Keratinocyte (primary cell): ENCODE data around the gene USP20. TPM values are rescaled to one million over a fixed set of nuclear protein-coding genes. Genes with fewer than 3 reads are reported as not detected.
A peak's percentile ranks its signal among the peaks of the same experiment; 100 is the strongest.

Experiments used
- DNase-seq: peaks from one replicate; pipeline ENCODE4 v3.0.0-alpha.2; 2011; ENCODE audit warnings: low read depth, missing footprints, low spot score
- FAIRE-seq: peaks from 2 replicates; lab custom pipeline; 2011; peaks lifted over from hg19 to GRCh38; lab: Jason Lieb, UNC
- H2AFZ ChIP-seq: 2 replicates; pipeline ENCODE4 v1.6.0; 2012; ENCODE audit warnings: low read length, control low read depth, inconsistent platforms; ENCODE audit not compliant: control insufficient read depth
- H3K27ac ChIP-seq: 2 replicates; pipeline ENCODE4 v1.5.1; 2011; ENCODE audit warnings: low read length; ENCODE audit not compliant: control insufficient read depth, insufficient read depth
- H3K27me3 ChIP-seq: 3 replicates; pipeline ENCODE4 v1.6.0; 2011; ENCODE audit warnings: low read length; ENCODE audit not compliant: control insufficient read depth, insufficient read depth; ENCODE audit errors: extremely low read depth
- H3K36me3 ChIP-seq, 2 experiments: 2 replicates in 1 of 2; 3 replicates in 1 of 2; pipeline ENCODE4 v1.5.1; 2011; ENCODE audit warnings: low read length in 2 of 2, mild to moderate bottlenecking in 1 of 2; ENCODE audit not compliant: control insufficient read depth in 2 of 2, insufficient read depth in 2 of 2; ENCODE audit errors: extremely low read depth in 1 of 2
- H3K4me1 ChIP-seq: 3 replicates; pipeline ENCODE4 v1.5.1; 2011; ENCODE audit warnings: low read length; ENCODE audit not compliant: control insufficient read depth, insufficient read depth; ENCODE audit errors: extremely low read depth
- H3K4me2 ChIP-seq: 3 replicates; pipeline ENCODE4 v1.6.0; 2011; ENCODE audit warnings: low read depth, low read length; ENCODE audit not compliant: control insufficient read depth, insufficient read depth; ENCODE audit errors: extremely low read depth
- H3K4me3 ChIP-seq, 3 experiments: fragments of 200-600 bp in 1 of 3; sonication (generic) in 1 of 3; 2 replicates in 2 of 3; 3 replicates in 1 of 3; pipeline ENCODE4 v1.5.1; 2011 to 2016; ENCODE audit warnings: low read length in 3 of 3, mild to moderate bottlenecking in 3 of 3, control low read depth in 2 of 3, inconsistent platforms in 1 of 3, low read depth in 1 of 3, mixed read lengths in 1 of 3, mixed run types in 1 of 3, moderate library complexity in 1 of 3; ENCODE audit not compliant: control insufficient read depth in 2 of 3, insufficient read depth in 2 of 3; ENCODE audit errors: extremely low read depth in 1 of 3
- H3K79me2 ChIP-seq: 2 replicates; pipeline ENCODE4 v1.6.0; 2012; ENCODE audit warnings: low read length; ENCODE audit not compliant: control insufficient read depth, insufficient read depth
- H3K9ac ChIP-seq: 3 replicates; pipeline ENCODE4 v1.6.0; 2011; ENCODE audit warnings: low read length; ENCODE audit not compliant: control insufficient read depth, insufficient read depth; ENCODE audit errors: extremely low read depth
- H3K9me1 ChIP-seq: 3 replicates; pipeline ENCODE4 v1.6.0; 2011; ENCODE audit warnings: low read length; ENCODE audit not compliant: control insufficient read depth, insufficient read depth; ENCODE audit errors: extremely low read depth
- H3K9me3 ChIP-seq: 2 replicates; pipeline ENCODE4 v1.5.1; 2012; ENCODE audit warnings: low read depth, low read length; ENCODE audit not compliant: control insufficient read depth
- H4K20me1 ChIP-seq: 3 replicates; pipeline ENCODE4 v1.6.0; 2011; ENCODE audit warnings: low read length; ENCODE audit not compliant: control insufficient read depth, insufficient read depth; ENCODE audit errors: extremely low read depth
- CTCF ChIP-seq, 3 experiments: IDR thresholded peaks in 1 of 3; conservative IDR thresholded peaks in 1 of 3; optimal IDR thresholded peaks in 1 of 3; 2 replicates in 2 of 3; 3 replicates in 1 of 3; pipeline versions ENCODE3 to v1.5.1; 2011; ENCODE audit warnings: low read length in 3 of 3, mild to moderate bottlenecking in 3 of 3, moderate library complexity in 2 of 3, control low read depth in 1 of 3, inconsistent platforms in 1 of 3; ENCODE audit not compliant: insufficient read depth in 2 of 3; ENCODE audit errors: extremely low read depth in 1 of 3
- EZH2 ChIP-seq: IDR thresholded peaks from one replicate; pipeline ENCODE4 v1.6.1; 2012; ENCODE audit warnings: inconsistent platforms, mild to moderate bottlenecking, low read length, moderate library complexity
- dilution Hi-C: fragments of 300-500 bp; cut with MboI; formaldehyde crosslinking; loops from one replicate; pipeline ENCODE4 v1.7.0; 2020; ENCODE audit warnings: low sequenced_read_pairs; ENCODE audit not compliant: extremely low pct_ligation_motif_present
- polyA plus RNA-seq, 5 experiments: library from polyadenylated mRNA; depleted of rRNA in 3 of 5; stranded (reverse) in 3 of 5; stranded (forward) in 1 of 5; unstranded in 1 of 5; fragments of >200 nt; gene quantifications; 1 replicate in 1 of 5; 2 replicates in 3 of 5; 3 replicates in 1 of 5; pipeline versions ENCODE4 v1.2.1 to v1.2.3, GENCODE V29; 2011 to 2012; ENCODE audit warnings: missing spikeins in 2 of 5, low read depth in 1 of 5, low replicate concordance in 1 of 5

The USP20 gene
- polyA plus RNA-seq, 1 donor (not counting 4 experiments of a cell fraction or from before 2014, with no cell fraction given), result 6.4 TPM

- peaks cover 15% of the 10 kb centered on the region for H3K4me1 ChIP-seq
These were observed 650 bp upstream of the USP20 start for GRCh38 chr9:129834489-129835127.

GRCh38 chr9:129835860-129836223 lies 584 bp downstream of the USP20 start:
- Histone ChIP-seq H3K4me2 (peak overlapping the region; percentile 98), H3K27ac (peak overlapping the region; percentile 63), H3K4me3 (peak overlapping the region; percentile 76 to 99 (median 99)), H2AFZ (peak overlapping the region; percentile 76), H3K36me3 (peaks cover 1 to 5% of the 10 kb centered on the region in 2 experiments), H3K9me3 (no peaks in the 10 kb centered on the region), H3K27me3 (no peaks in the 10 kb centered on the region), H3K9me1 (no peaks in the 10 kb centered on the region), H3K79me2 (peaks cover 18% of the 10 kb centered on the region), H3K4me1 (peaks cover 15% of the 10 kb centered on the region), H3K9ac (peak overlapping the region; percentile 93), H4K20me1 (no peaks in the 10 kb centered on the region)
- TF ChIP-seq EZH2 (no peak), CTCF (optimal IDR thresholded peaks at IDR 0.05 in 1 of 3, IDR thresholded peaks at IDR 0.05 in 1 of 3, conservative IDR thresholded peaks at IDR 0.05 in 1 of 3; ENCODE audit: extremely low read depth in 1 of 3, insufficient read depth in 2 of 3, low read length in 3 of 3) (no peak)
- DNase-seq (no peak), FAIRE-seq (no peak)
- dilution Hi-C loops, result no loop called here

More at GRCh38 chr9:129834489-129835127, 650 bp upstream of the USP20 start:
- no peak for TF ChIP-seq EZH2
- H3K27me3 ChIP-seq, result no peaks in the 10 kb centered on the region
- dilution Hi-C loops, result no loop called here
- H3K9me1 ChIP-seq, result no peaks in the 10 kb centered on the region
- H2AFZ ChIP-seq, result peak overlapping the region; percentile 97
- H3K36me3 ChIP-seq, result peaks cover 3 to 10% of the 10 kb centered on the region in 2 experiments
- FAIRE-seq (no peak), DNase-seq (no peak)
- peak overlapping the region; percentile 93 for H3K9ac ChIP-seq
- H3K9me3 ChIP-seq, result no peaks in the 10 kb centered on the region
- peaks cover 18% of the 10 kb centered on the region for H3K79me2 ChIP-seq
- H3K4me2 ChIP-seq, result peak overlapping the region; percentile 97
- H4K20me1 ChIP-seq, result no peaks in the 10 kb centered on the region
- H3K27ac ChIP-seq, result peak overlapping the region; percentile 78
- H3K4me3 ChIP-seq, result peak overlapping the region; percentile 76 to 99 (median 99)
